HepG2 (cell line): ENCODE measurements around the gene HAGHL. TPM values are rescaled to one million over a fixed set of nuclear protein-coding genes. Genes with fewer than 3 reads are reported as not detected.
A peak's percentile ranks its signal among the peaks of the same experiment; 100 is the strongest.
"Not testable (repeated sequence)": the region's sequence is repeated elsewhere in the genome, so short reads cannot be mapped to it uniquely, and the experiment has no call there.

Experiments used
- ATAC-seq: fragments of 200-7000 bp; cut with Tn5 transposase; 3 replicates; pipeline ENCODE4 v1.9.1; 2020; ENCODE audit warnings: mild to moderate bottlenecking, moderate library complexity
- BruUV-seq: library from RNA; stranded (reverse); fragments of 400-500 nt; replicated peaks from 2 replicates; lab custom pipeline; 2021; lab: Mats Ljungman, UMichigan
- CTCF ChIA-PET: fragments of 300-600 bp; formaldehyde crosslinking; extraction: SDS; loops from one replicate; lab custom pipeline; 2021; ENCODE audit warnings: low total read pairs, inconsistent platforms, low intra/inter-chr PET ratio; lab: Yijun Ruan, JAX
- POLR2A ChIA-PET: fragments of 350-600 bp; sonication (Branson Sonifier 250); formaldehyde crosslinking; loops from one replicate; lab custom pipeline; 2020; ENCODE audit warnings: antibody characterized with exemption, inconsistent platforms; lab: Yijun Ruan, JAX
- DNase-seq: peaks from one replicate; pipeline ENCODE4 v3.0.0-alpha.2; 2015; ENCODE audit warnings: low spot score
- FAIRE-seq: peaks from 3 replicates; lab custom pipeline; 2011; peaks lifted over from hg19 to GRCh38; lab: Jason Lieb, UNC
- H2AFZ ChIP-seq: one replicate; pipeline ENCODE4 v1.6.1; 2011; ENCODE audit warnings: low read length, inconsistent platforms
- H3K27ac ChIP-seq: fragments of 300-600 bp; 3 replicates; pipeline ENCODE4 v1.8.0; 2011; ENCODE audit warnings: mixed run types, mild to moderate bottlenecking, mixed read lengths, low read length, inconsistent platforms; ENCODE audit not compliant: insufficient read depth; ENCODE audit errors: extremely low read length
- H3K27me3 ChIP-seq, 2 experiments: fragments of 200-600 bp in 1 of 2; 2 replicates in 1 of 2; 3 replicates in 1 of 2; pipeline versions ENCODE4 v1.6.0 to v1.8.0; 2011; ENCODE audit warnings: low read length in 2 of 2, mild to moderate bottlenecking in 2 of 2, moderate library complexity in 2 of 2, inconsistent platforms in 1 of 2; ENCODE audit not compliant: insufficient read depth in 2 of 2, control insufficient read depth in 1 of 2
- H3K36me3 ChIP-seq, 2 experiments: fragments of 200-600 bp in 1 of 2; replicated peaks in 1 of 2; 2 replicates in 1 of 2; 3 replicates in 1 of 2; pipeline versions ENCODE4 v1.5.1 to v1.8.0; 2011; ENCODE audit warnings: low read length in 2 of 2, inconsistent platforms in 1 of 2; ENCODE audit not compliant: insufficient read depth in 2 of 2, control insufficient read depth in 1 of 2
- H3K4me1 ChIP-seq: 2 replicates; pipeline ENCODE4 v1.5.1; 2012; ENCODE audit warnings: low read length, inconsistent platforms; ENCODE audit not compliant: insufficient read depth
- H3K4me2 ChIP-seq: 2 replicates; pipeline ENCODE4 v1.6.0; 2011; ENCODE audit warnings: low read depth, low read length, inconsistent platforms
- H3K4me3 ChIP-seq, 3 experiments: fragments of 200-600 bp in 1 of 3; sonication (generic), shearing (Covaris generic) in 1 of 3; replicated peaks in 1 of 3; 2 replicates each; pipeline ENCODE4 v1.5.1; 2011 to 2016; ENCODE audit warnings: low read length in 3 of 3, inconsistent platforms in 2 of 3, low read depth in 2 of 3, mild to moderate bottlenecking in 2 of 3, control low read depth in 1 of 3, mixed read lengths in 1 of 3; ENCODE audit not compliant: insufficient read depth in 1 of 3
- H3K79me2 ChIP-seq: one replicate; pipeline ENCODE4 v1.6.1; 2011; ENCODE audit warnings: low read length, inconsistent platforms; ENCODE audit not compliant: insufficient read depth
- H3K9ac ChIP-seq: 2 replicates; pipeline ENCODE4 v1.6.0; 2011; ENCODE audit warnings: mild to moderate bottlenecking, low read depth, low read length, inconsistent platforms; ENCODE audit not compliant: insufficient read depth
- H3K9me3 ChIP-seq: 2 replicates; pipeline ENCODE4 v1.5.1; 2012; ENCODE audit warnings: mild to moderate bottlenecking, low read length
- H4K20me1 ChIP-seq: 2 replicates; pipeline ENCODE4 v1.6.0; 2011; ENCODE audit warnings: inconsistent platforms, mild to moderate bottlenecking, low read length, moderate library complexity; ENCODE audit not compliant: insufficient read depth
- CCDC6 ChIP-seq: sonication (generic); formaldehyde crosslinking; IDR thresholded peaks from 2 replicates; pipeline ENCODE4 v1.8.1; 2022; ENCODE audit warnings: mild to moderate bottlenecking, missing genetic modification reagents, moderate library complexity
- HMG20B ChIP-seq: conservative IDR thresholded peaks from 2 replicates; pipeline ENCODE4 v1.6.1; 2016; ENCODE audit warnings: missing genetic modification reagents, missing compliant biosample characterization
- KLF6 ChIP-seq: IDR thresholded peaks from 2 replicates; pipeline ENCODE4 v1.8.0; 2016; ENCODE audit warnings: missing biosample characterization, missing genetic modification reagents
- PCBP1 ChIP-seq: fragments of 200-400 bp; formaldehyde crosslinking; IDR thresholded peaks from 2 replicates; pipeline ENCODE4 v1.6.1; 2017; ENCODE audit warnings: mild to moderate bottlenecking, low read depth, low read length, borderline replicate concordance
- RAD51 ChIP-seq: fragments of 450-650 bp; IDR thresholded peaks from 2 replicates; pipeline ENCODE4 v1.6.1; 2016; ENCODE audit warnings: borderline replicate concordance
- ZNF543 ChIP-seq: sonication (generic); formaldehyde crosslinking; IDR thresholded peaks from 2 replicates; pipeline ENCODE4 v1.4.0; 2020; ENCODE audit warnings: mild to moderate bottlenecking, missing genetic modification reagents
- WGBS: methylation state at CpG from one replicate; pipeline ENCODE4 v1.1.6; 2017; ENCODE audit warnings: low lambda C conversion rate; 5-methylcytosine and 5-hydroxymethylcytosine counted together
- in situ Hi-C: cut with HindIII; loops from 2 replicates; pipeline ENCODE4 v1.10.0; 2017; ENCODE audit warnings: low pct_unique_long_range_greater_than_20kb; ENCODE audit not compliant: extremely low pct_ligation_motif_present
- intact Hi-C: fragments of 100-400 bp; cut with micrococcal nuclease; formaldehyde crosslinking; loops from one replicate; pipeline ENCODE4 v1.10.0; 2022; ENCODE audit not compliant: unreplicated experiment
- polyA plus RNA-seq, 8 experiments: library from polyadenylated mRNA; depleted of rRNA in 3 of 8; stranded (reverse) in 7 of 8; unstranded in 1 of 8; fragments of >200 nt; fragmentation: Illumina TruSeq in 4 of 8; extraction: Trizol in 4 of 8; gene quantifications; 2 replicates each; pipeline versions ENCODE4 v1.2.1 to v1.2.3, GENCODE V29; 2011 to 2016; ENCODE audit warnings: low read depth in 4 of 8, missing spikeins in 1 of 8, mixed read lengths in 1 of 8; ENCODE audit not compliant: insufficient read depth in 1 of 8
- total RNA-seq, 5 experiments: library from RNA; depleted of rRNA; stranded (reverse); fragments of >200 nt; fragmentation: Illumina TruSeq; extraction: Trizol; gene quantifications; 2 replicates each; pipeline ENCODE4 v1.2.3, GENCODE V29; 2016; ENCODE audit warnings: low read depth in 1 of 5

HAGHL gene
- total and polyA plus RNA-seq, 2 of the 13 experiments (the other 11 are each of a cell fraction or from before 2014, with no cell fraction given), result 3.4 to 8.4 TPM

DNA sequence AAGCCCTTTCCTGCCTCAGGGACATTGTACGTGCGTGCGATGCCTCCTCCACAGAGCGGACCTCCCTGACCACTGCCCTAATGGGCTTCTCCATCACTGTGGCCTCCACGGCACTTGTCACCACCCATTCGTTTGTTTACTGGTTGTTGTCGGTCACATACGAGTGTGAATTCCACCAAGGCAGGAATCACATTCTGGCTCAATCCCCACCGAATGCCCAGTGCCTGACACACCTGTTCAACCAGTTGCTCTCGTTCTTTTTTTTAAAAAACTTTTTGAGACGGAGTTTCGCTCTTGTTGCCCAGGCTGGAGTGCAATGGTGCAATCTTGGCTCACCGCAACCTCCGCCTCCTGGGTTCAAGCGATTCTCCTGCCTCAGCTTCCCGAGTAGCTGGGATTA lies 35.7 kb upstream of the HAGHL start:
- H3K9me3 ChIP-seq, H3K4me2 ChIP-seq, ATAC-seq, CTCF ChIA-PET, H3K4me3 ChIP-seq, intact Hi-C loops, H3K9ac ChIP-seq, H3K27ac ChIP-seq, H3K79me2 ChIP-seq, in situ Hi-C loops, DNase-seq, H4K20me1 ChIP-seq, FAIRE-seq, H2AFZ ChIP-seq, BruUV-seq, POLR2A ChIA-PET, H3K36me3 ChIP-seq: not testable (repeated sequence)
- H3K27me3 ChIP-seq, result peaks cover 7 to 29% of the 10 kb centered on the region in 2 experiments
- TF ChIP-seq PCBP1, result 0 out of 2 replicates have a peak, but pooled peaks have one; percentile 46
- H3K4me1 ChIP-seq, result peaks cover 26% of the 10 kb centered on the region
- 88% methylated on average over 16 of the region's 16 CpGs for WGBS

DNA sequence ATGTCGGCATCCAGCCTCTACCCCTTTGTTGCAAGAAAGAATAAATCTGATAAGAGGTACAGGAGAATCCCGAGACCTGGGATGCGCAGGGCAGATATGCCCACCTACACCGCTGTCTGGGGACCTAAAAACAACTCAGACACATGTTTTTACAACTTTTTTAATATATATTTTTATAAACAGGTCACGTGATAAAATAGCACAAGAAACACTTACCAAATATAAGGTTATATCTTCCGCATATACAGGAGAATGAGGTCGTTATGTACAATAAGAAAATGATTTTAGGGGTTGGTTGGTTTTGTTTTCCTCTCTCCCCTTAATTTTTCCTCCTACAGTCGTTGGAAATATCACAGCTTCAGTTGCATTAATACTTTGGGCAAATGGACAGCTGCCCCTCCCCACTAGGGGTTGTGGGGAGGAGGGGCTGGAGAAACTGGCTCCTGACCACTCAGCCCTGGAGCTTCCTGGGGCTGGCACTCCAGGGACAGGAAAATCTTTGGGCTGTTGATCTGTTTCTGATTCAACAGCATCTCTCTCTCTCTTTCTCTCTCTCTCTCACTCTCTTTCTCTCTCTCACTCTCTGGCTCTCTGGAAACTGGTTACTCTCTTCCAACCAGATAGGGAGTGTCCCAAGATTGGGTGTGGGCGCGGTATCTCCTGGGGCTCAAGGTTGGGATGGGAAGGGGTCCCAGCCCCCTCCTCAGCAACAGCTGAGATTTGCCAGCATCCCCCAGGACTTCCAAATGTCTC lies 34.4 kb upstream of the HAGHL start:
- Histone ChIP-seq H3K4me2 (no peak overlapping the region), H3K4me3 (no peak overlapping the region), H3K36me3 (0 out of 5 replicates have a peak, but pooled peaks cover 0 to 1% of the 10 kb centered on the region in 2 experiments), H3K79me2 (peaks cover 2% of the 10 kb centered on the region), H3K27ac (no peak overlapping the region), H3K27me3 (peaks cover 7 to 30% of the 10 kb centered on the region in 2 experiments), H2AFZ (no peak overlapping the region), H4K20me1 (no peaks in the 10 kb centered on the region), H3K9ac (no peak overlapping the region), H3K9me3 (no peaks in the 10 kb centered on the region), H3K4me1 (peaks cover 26% of the 10 kb centered on the region)
- no peak for TF ChIP-seq CCDC6 (CRISPR knock-in tag)
- TF ChIP-seq KLF6, result no peak
- TF ChIP-seq ZNF543 (CRISPR knock-in tag), result no peak
- TF ChIP-seq HMG20B (CRISPR knock-in tag), result no peak
- TF ChIP-seq RAD51, result peak; percentile 68
- intact Hi-C loops (no loop called here), in situ Hi-C loops (no loop called here)
- ATAC-seq (no peak), DNase-seq (no peak), FAIRE-seq (no peak)
- CTCF ChIA-PET, result no interaction called here
- BruUV-seq, result no TSS peak
- POLR2A ChIA-PET, result no interaction called here
- 29% methylated on average over 10 of the region's 10 CpGs for WGBS
